ENCODE results near the gene DSG3.

The DSG3 gene

GRCh38 chr18:31429623-31430022, 17.9 kb upstream of the DSG3 start:
- no peak overlapping the region for H3K4me3 ChIP-seq (replicated peaks; ENCODE audit: low read depth, low read length)
- DNase-seq (ENCODE audit: extremely low read depth, low read depth), result no peak
- TF ChIP-seq CTCF (IDR thresholded peaks at IDR 0.05; ENCODE audit: low read depth, low read length, missing control alignments), result no peak

- H3K4me3 ChIP-seq (replicated peaks; ENCODE audit: low read depth, low read length), result no peak overlapping the region
- no peak for TF ChIP-seq CTCF (IDR thresholded peaks at IDR 0.05; ENCODE audit: low read depth, low read length, missing control alignments)
- DNase-seq (ENCODE audit: extremely low read depth, low read depth), result no peak
These were observed 17.5 kb upstream of the DSG3 start for GRCh38 chr18:31430072-31430471.

GRCh38 chr18:31430554-31430953, 17.0 kb upstream of the DSG3 start:
- no peak overlapping the region for H3K4me3 ChIP-seq (replicated peaks; ENCODE audit: low read depth, low read length)
- no peak for TF ChIP-seq CTCF (IDR thresholded peaks at IDR 0.05; ENCODE audit: low read depth, low read length, missing control alignments)
- no peak for DNase-seq (ENCODE audit: extremely low read depth, low read depth)

- H3K4me3 ChIP-seq (replicated peaks; ENCODE audit: low read depth, low read length), result no peak overlapping the region
- no peak for TF ChIP-seq CTCF (IDR thresholded peaks at IDR 0.05; ENCODE audit: low read depth, low read length, missing control alignments)
- no peak for DNase-seq (ENCODE audit: extremely low read depth, low read depth)
These were observed 15.2 kb upstream of the DSG3 start for GRCh38 chr18:31432316-31432715.

GRCh38 chr18:31436825-31437224, 10.7 kb upstream of the DSG3 start:
- no peak overlapping the region for H3K4me3 ChIP-seq (replicated peaks; ENCODE audit: low read depth, low read length)
- TF ChIP-seq CTCF (IDR thresholded peaks at IDR 0.05; ENCODE audit: low read depth, low read length, missing control alignments), result no peak
- DNase-seq (ENCODE audit: extremely low read depth, low read depth), result no peak

- H3K4me3 ChIP-seq (replicated peaks; ENCODE audit: low read depth, low read length), result no peak overlapping the region
- no peak for TF ChIP-seq CTCF (IDR thresholded peaks at IDR 0.05; ENCODE audit: low read depth, low read length, missing control alignments)
- no peak for DNase-seq (ENCODE audit: extremely low read depth, low read depth)
These were observed 9.1 kb upstream of the DSG3 start for GRCh38 chr18:31438402-31438801.

- no peak for DNase-seq (ENCODE audit: extremely low read depth, low read depth)
- H3K4me3 ChIP-seq (replicated peaks; ENCODE audit: low read depth, low read length), result no peak overlapping the region
- TF ChIP-seq CTCF (IDR thresholded peaks at IDR 0.05; ENCODE audit: low read depth, low read length, missing control alignments), result no peak
These were observed 7.7 kb upstream of the DSG3 start for GRCh38 chr18:31439807-31440325.
